GM19193 (cell line): ENCODE data around the gene EEA1.

Source experiments
- POLR2A ChIP-seq: IDR thresholded peaks from 4 replicates; pipeline ENCODE4 v1.6.1; 2011; ENCODE audit not compliant: insufficient read depth, insufficient read length; ENCODE audit errors: extremely low read depth

The EEA1 gene

DNA sequence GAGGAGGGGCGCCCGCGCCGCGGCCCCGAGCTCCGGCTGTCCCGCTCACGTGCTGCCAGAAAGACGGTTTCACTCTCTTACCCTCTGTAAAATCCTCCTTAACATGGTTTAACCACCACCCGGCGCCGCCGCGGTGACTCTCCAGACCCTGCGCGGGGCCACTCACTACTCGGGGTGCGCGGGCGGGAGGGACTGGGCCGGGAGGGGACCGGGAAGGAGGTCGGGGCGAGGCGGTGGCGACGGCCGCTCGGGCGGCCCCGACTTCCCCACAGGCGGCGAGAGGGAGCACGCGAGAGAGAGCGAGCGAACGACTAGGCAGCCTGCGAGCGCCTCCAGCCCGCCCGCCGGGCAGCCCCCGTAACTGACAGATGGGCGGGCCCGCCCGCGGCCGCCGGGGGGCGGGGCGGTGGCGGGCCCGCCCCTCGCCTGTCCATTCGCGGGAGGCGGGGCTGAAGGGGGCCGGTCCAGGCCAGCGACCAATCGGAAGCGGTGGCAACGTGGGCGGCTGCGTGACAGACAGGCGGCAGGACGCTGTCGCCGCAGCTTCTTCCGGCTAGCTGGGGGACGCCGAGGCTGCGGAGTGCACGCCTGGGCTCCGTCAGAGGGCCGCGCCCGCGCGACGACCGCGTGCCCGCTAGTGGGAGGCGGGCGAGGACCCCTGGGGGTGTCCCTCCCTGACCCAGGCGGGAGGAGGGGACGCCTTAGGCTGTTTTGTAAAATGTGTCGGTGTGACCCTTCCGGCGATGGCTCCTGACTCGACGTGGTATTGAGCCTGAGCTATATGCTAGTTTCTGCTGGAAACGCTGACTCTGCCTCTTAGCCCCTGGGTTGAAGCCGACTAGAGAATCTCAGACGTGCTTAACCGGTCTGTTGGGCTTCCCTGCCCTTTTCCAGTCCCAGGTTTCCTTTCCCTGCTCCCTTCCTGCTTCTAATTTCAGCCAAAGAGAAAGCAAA, at the start of gene EEA1:
TSS of gene EEA1 (minus strand) at position 334 of the 954 bp plus-strand sequence. CDS start at position 105, 229 bp downstream.
- TF ChIP-seq POLR2A: peak; percentile 97

DNA sequence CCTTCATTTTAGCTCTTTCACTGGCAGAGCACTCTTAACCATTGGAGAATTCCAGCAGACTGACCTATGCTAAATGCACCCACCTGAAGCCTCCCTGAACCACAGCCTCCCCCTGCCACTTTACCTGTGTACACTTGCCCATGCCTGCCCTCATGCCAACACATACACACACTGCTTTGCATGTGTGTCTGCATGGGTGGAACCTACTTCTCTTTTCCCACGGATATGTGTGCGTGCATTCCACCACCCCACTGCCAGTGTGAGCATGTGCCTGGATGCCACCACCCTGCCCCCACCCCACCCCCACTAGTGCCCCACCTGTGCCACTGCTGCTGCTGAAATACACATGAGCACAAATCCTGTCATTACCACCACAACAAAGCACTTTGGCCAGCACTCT, 49.5 kb upstream of the EEA1 start:
- no peak for TF ChIP-seq POLR2A

DNA sequence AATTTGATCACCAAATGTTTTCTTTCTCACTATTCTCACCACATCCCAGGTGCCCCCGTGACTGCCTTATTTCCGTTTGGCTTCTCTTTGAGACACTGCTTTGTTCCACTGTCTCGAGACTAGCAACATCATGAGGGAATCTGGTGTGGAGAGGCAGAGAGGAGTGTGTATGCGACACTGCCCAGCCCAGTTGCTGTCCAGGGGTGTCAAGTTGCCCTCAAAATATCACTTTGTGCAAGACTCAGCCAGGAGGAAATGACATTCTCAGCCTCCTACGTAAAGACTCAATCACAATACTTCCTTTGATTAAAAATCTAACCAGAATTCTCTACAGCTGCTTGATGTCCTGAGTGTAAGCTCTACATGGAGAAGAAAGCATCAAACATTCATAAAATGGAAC, 48.2 kb upstream of the EEA1 start:
- no peak for TF ChIP-seq POLR2A

DNA sequence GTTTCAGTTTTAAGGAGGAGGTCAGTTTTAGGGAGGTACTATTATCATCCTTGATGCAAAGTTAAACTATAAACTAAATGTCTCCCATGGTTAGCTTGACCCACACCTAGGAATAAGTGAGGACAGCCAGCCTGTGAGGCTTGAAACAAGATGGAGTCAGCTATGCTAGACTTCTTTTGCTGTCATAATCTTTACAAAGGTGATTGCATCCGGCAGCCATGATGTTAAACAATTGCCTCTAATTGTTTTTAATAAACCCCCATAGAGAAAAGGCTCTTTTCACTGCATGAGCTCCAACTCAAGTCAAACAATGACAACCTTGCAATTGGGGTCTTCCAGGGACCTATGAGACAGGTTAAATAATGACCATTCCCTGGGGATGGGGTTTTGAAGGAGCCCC, 45.7 kb upstream of the EEA1 start:
- no peak for TF ChIP-seq POLR2A

DNA sequence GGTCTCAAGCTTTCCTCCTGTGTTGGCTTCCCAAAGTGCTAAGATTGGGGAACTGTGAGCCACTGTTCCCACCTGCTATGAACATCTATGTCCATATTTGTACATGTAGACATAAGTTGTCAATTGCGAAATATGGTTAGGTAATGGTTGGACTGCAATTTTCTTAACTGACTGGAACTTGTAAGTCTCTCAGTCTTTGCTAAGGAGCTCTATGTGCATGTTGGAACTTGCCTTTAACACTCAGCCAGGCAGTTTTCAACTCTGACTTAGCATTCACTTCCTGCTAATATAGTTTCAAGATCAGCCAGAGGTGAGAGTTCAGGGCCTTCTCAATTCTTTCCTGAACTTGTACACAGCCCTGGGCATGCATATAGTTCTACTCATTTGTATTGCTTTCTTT, 44.5 kb upstream of the EEA1 start:
- no peak for TF ChIP-seq POLR2A

DNA sequence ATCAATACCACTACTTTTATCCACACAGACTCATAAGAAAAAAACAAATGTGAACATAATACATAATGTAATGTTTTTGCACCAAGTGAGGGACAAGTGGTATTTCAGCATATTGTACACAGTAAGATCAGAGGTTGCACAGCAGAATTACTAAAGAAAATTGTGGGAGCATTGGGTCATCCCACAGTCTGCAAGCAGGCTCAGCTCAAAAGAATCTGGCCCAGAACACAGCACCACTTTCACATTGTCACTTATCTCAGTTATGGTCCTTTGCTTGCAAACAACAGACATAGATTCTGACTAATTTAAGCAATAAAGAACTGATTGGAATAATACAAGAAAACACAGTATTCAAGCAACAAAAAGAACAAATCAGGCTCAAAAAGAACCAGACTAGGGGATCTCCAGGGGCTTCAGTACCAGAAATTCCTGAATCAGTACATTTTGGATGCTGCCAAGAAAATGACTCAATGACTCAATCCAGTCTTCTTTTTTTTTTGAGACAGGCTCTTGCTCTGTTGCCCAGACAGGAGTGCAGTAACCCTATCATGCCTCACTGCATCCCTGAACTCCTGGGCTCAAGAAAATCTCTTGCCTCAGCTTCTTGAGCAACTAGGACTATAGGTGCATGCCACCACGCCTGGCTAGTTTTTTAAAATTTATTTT, 42.9 kb upstream of the EEA1 start:
- no peak for TF ChIP-seq POLR2A

DNA sequence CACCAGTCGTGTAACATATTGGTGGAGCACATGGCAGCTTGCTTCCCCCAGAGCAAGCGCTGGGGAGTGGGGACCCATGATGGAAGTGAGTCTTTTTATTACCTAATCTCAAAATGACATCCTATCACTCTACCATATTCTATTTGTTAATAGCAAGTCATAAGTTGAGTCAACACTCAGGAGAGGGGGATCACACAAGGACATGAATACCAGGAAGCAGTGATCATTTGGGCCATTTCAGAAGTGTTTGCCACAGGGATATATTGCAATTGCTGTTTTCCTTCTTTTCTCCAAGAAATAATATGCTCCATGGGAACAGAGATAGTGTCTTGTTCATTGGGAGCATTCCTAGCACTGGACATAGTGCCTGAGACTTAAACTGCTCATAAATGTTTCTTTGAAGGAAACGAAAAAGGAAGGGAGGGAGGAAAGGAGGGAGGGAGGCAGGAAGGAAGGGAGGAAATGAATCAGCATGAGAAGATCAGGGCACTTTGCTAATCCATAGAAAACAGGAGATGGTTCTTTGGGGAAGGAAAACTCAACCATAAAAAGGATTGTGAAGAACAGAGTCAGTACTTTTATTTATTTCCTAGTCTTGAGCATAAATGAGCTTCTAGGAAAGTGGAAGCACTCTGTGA, 39.2 kb upstream of the EEA1 start:
- no peak for TF ChIP-seq POLR2A

DNA sequence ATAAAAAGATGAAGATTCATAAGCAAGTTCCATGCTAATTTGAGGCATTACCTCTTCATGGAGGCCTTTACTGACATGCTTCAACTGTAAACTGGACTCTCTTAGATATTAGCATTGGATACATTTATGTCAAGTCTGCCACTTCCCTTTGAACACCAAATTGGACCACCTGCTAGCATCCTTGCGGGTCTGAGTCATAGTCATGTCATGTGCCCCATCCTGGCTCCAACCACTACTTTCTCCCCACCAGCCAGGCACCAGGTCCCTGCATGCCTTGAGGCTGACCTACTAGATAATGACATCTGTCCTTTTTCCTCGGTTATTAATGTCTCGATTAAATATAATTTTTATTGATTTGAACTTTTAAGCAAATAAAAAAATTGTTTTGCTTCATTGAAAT, 32.9 kb upstream of the EEA1 start:
- TF ChIP-seq POLR2A: no peak

DNA sequence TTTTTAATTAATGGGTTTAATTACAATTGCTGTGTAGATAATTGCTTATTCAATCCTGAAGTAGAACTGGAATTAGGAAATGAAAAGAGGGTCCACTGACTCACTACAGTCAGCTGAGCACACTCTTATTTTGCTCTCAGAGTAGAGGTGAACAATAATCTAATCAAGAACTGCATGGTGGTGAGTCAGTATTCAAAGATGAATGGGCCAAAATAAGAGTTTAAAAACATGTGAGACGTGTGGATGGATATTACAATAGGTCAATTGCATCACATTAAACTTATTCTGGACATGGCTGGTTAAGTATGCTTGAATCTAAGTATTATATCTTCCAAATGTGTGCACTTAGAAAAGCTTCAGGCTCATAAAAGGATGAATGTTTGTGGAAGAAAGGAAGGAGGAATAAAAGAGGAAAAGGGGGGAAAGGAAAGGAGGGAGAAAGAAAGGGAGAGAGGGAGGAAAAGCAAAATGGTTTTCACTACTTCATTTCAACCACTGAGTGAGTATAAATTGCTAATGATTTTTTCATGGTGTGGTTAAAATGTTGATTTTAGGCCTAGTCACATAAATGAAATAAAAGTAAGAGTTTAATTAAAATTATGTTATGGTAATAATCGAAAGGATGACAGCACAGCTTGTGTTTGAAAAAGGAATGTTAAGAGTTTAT, 27.0 kb upstream of the EEA1 start:
- TF ChIP-seq POLR2A: no peak

DNA sequence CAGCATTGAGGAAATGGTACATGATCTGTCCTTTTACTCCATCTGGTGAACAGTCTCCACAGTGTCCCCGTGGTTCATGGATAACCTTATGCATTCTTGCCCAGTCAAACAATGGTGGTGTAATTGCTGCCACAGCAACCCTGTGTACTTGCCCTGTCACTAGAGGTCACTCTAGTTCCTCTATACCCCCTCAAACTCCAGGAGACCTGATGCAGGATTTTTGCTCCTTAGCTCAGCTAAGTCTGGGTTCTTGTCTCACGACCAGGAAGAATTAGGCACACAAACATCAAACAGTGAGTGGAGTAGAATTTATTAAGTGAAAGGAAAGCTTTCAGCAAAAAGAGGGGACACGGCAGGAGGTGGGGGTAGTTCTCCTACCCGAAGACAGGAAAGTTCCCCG, 24.7 kb upstream of the EEA1 start:
- TF ChIP-seq POLR2A: no peak

DNA sequence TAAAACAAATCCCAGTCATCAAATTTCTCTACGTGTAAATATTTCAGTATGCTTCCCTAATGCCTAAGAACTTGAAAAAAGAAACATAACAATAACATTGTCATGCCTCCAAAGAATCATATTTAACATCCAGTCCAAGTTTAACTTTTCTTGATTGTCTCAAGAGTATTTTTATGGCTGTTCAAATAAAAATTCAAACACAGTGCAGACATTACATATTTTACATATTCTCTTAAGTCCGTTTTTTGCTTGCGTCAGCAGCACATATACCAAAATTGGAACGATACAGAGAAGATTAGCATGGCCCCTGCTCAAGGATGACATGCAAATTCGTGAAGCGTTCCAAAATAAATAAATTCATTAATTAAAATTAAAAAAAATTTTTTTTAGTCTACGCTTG, 23.3 kb upstream of the EEA1 start:
- no peak for TF ChIP-seq POLR2A

DNA sequence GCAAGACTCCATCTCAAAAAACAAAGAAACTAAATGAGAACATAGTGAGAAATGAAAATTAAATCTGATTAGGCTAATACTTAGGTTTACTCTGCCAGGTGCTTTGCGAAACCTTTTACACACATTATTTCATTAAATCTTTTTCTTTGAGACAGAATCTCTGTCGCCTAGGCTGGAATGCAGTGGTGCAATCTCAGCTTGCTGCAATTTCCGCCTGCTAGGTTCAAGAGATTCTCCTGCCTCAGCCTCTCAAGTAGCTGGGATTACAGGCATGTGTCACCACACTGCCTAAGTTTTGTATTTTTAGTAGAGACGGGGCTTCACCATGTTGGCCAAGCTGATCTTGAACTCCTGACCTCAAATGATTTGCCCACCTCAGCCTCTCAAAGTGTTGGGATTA, 21.9 kb upstream of the EEA1 start:
- no peak for TF ChIP-seq POLR2A

DNA sequence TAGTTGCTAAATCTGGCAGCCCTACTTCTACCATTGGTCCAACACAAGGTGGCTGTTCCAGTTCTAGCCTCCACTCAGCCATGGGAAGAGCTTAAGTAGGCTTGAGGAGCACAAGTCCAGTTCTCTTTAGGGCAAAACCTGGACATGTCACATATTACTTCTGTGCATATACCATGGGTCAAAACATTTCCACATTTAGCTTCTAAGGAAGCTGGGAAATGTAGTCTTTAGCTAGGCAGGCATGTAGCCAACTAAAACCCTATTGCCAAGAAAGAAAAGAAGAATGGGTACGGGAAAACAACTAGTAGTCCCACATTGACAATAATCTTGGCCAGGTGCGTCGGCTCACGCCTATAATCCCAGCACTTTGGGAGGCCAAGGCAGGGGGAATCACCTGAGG, 20.9 kb upstream of the EEA1 start:
- no peak for TF ChIP-seq POLR2A

DNA sequence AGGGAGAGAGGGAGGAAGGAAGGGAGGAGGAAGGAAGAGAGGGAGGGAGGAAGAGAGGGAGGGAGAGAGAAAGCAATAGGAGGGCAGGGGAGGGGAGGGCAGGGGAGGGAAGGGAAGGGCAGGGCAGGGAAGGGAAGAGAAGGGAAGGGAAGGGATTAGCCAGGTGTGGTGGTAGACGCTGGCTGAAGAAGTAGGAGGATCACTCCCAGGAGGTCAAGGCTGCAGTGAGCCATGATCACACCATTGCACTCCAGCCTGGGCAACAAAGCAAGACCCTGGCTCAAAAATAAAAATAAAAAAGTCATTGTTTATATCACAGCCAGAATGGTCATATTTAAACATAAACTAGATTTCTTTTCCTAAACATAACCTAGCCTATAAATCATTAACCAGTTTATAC, 20.4 kb upstream of the EEA1 start:
- TF ChIP-seq POLR2A: no peak
